Retinal pigment epithelial cell (primary cell): Measurements from ENCODE around the gene CCDC54.

Source experiments
- DNase-seq: peaks from one replicate; pipeline ENCODE4 v3.0.0-alpha.2; 2010; ENCODE audit warnings: low read depth
- H3K4me3 ChIP-seq: 2 replicates; pipeline ENCODE4 v1.5.1; 2011; ENCODE audit warnings: mild to moderate bottlenecking, low read length, control low read depth, moderate library complexity
- CTCF ChIP-seq: conservative IDR thresholded peaks from 2 replicates; pipeline ENCODE4 v1.5.1; 2011; ENCODE audit warnings: low read depth, low read length, control low read depth, inconsistent platforms

CCDC54 gene

GRCh38 chr3:107356706-107357105, 20.5 kb upstream of the CCDC54 start:
- DNase-seq: no peak
- no peak for TF ChIP-seq CTCF
- no peak overlapping the region for H3K4me3 ChIP-seq

GRCh38 chr3:107361633-107362032, 15.6 kb upstream of the CCDC54 start:
- H3K4me3 ChIP-seq: no peak overlapping the region
- no peak for TF ChIP-seq CTCF
- DNase-seq: no peak

GRCh38 chr3:107365051-107365450, 12.2 kb upstream of the CCDC54 start:
- TF ChIP-seq CTCF: no peak
- DNase-seq: no peak
- H3K4me3 ChIP-seq: no peak overlapping the region

- no peak overlapping the region for H3K4me3 ChIP-seq
- no peak for TF ChIP-seq CTCF
- DNase-seq: no peak
Measured at GRCh38 chr3:107366766-107367165, 10.5 kb upstream of the CCDC54 start.

- no peak for DNase-seq
- no peak for TF ChIP-seq CTCF
- H3K4me3 ChIP-seq: no peak overlapping the region
Measured at GRCh38 chr3:107367353-107367752, 9.9 kb upstream of the CCDC54 start.

- TF ChIP-seq CTCF: no peak
- DNase-seq: no peak
- no peak overlapping the region for H3K4me3 ChIP-seq
Measured at GRCh38 chr3:107368654-107369398, 8.4 kb upstream of the CCDC54 start.

GRCh38 chr3:107369791-107370190, 7.4 kb upstream of the CCDC54 start:
- no peak for TF ChIP-seq CTCF
- no peak for DNase-seq
- H3K4me3 ChIP-seq: no peak overlapping the region
